Measurements from ENCODE around the gene NOL7.

- TF ChIP-seq CTCF (conservative IDR thresholded peaks at IDR 0.05; ENCODE audit: low read depth in 2 of 2): no peak
- TF ChIP-seq EZH2phosphoT487 (IDR thresholded peaks at IDR 0.05; ENCODE audit: unreplicated experiment): no peak
Observed at GRCh38 chr6:13597073-13597472, 18.1 kb upstream of the NOL7 start.
